Activated CD4-positive, alpha-beta T cell treated with anti-CD3 and anti-CD28 coated beads, Interleukin-10, Interleukin-2, amounts not matched to agents 100 ng/mL and 50 ng/mL, durations not matched to agents 16 hours and 8 hours (primary cell): ENCODE results near the gene CYB561D1.
A peak's percentile ranks its signal among the peaks of the same experiment; 100 is the strongest.

Experiments
- DNase-seq: peaks from one replicate; pipeline ENCODE4 v3.0.0-alpha.2; 2020

CYB561D1 gene

DNA sequence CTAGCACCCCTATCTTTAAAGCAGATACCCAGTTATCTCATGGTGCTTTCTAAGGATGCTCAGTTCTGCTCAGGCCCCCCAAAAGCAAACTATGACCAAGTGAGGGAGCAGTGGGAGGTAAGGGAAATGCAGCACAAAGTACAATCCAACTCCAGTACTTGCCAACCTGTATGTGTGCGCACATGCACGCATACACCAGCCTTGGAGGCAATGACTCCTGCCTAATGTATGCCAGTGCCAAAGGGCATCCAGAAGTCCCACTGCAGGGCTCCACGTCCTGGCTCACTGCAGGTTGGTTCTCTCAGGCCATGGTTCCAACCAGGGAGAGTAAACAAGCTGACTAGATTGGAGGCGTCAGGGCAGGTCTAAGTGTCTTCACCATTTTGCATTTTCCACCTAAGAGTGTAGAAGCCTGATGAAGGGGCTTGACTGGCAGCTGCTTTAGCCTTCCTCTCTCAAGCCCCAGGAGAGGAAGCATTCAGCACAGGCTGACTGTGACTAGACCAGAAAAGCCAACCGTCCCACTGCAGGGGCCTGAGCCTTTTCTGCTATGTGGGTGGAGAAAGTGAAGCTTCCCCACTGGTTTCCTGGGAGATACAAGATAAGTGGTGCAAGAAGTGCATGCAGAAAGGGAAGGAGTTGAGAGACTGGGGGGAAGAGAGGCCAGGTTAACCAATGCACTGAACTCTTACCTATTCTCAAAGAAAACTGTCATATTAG is 7.9 kb downstream of the CYB561D1 start:
- no peak for DNase-seq

DNA sequence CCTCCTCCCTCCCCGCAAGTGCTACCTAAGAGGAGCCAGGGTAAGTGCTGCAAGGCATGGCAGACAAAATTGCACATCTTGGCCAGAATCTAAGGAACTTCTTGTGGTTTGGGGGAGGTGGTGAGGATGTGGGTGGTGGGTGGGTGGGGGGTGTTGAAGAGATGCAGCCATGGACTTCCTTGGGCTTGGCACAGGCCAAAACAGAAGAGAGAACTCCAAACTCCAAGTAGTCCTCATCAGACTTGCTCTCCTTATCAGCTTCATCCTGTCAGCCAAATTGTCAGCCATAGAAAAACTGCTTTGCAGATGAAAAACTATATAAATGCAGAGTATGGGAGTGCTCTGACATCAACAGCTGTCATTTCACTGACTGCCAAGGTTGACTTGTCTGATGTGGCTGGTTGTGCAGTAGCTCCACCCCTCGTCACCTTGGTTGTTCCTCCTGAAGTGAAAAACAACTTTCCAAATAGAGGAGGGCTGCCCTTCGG is 8.5 kb downstream of the CYB561D1 start:
- DNase-seq, result peak; percentile 21

DNA sequence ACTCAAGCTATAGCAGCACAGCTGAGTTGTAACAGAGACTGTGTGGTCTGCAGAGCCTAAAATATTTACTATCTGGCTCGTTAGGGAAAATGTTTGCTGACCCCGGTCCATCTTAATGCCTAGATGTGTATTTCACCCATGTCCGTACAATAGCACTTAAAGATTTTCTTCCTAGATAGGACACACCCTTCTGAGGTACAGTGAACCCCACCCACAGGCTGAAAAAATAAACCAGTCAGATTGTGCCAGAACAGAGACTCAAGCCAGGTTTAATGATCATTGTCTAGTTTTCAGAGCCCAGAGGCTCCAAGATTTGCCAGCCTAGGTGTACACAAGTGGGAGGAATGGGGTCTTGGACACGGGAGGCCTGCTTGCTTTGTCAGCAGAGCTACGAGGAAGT is 10.0 kb downstream of the CYB561D1 start:
- no peak for DNase-seq

DNA sequence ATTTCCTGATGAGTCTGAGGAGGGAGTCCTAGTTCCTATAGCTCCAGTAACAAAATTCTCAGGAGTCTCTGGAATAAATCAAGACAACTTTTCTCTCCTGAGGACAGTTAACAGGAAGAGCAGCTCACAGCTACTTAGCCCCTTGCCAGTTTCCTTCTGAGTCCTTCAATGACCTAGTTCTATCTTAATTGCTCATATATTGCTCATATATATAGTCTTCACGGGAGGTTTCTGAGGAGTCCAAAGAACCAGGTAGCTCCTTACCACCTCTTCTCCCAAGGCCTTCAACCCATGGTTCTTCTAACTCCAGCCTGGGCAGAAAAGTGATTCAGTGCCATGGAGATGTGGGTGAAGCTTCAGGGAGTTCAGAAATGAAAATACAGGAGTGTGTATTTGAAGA is 11.1 kb downstream of the CYB561D1 start:
- DNase-seq, result no peak

DNA sequence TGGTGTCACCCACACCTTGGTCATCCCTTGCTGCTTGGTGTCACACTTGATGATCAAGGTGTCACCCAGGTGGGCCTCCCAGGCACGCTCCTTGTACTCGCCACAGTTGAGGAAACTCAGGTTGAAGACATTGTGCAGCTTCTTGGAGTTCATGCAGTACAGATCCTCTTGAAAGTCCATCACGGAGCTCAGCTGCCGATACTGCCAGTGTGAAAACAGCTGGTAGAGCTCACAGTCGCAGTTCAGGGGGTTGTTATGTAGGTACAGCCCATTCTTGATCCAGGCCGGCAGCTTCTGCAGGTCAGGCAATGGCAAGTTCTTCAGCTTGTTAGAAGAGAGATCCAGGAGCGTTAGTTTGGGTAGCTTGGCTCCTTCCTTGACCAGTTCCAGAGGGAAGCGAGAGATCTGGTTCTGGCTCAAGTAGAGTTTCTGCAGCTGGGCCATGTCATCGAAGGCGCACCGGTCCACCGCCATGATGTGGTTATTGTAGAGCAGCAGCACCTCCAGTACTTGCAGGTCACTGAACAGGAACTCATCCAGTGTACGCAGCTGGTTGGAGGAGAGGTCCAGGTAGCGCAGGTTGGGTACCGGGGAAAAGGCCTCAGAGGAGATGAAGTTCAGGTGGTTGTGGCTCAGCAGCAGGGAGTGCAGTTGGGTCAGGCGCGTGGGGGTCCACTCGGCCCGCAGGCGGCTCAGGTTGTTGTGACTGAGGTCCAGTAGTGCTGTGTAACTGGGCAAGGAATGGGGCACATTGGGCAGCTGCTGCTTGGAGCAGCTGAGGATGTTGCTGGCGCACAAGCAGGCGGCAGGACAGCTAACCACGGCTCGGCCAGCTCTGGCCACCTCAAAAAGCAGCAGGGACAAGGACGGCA is 14.3 kb downstream of the CYB561D1 start:
- DNase-seq, result no peak

DNA sequence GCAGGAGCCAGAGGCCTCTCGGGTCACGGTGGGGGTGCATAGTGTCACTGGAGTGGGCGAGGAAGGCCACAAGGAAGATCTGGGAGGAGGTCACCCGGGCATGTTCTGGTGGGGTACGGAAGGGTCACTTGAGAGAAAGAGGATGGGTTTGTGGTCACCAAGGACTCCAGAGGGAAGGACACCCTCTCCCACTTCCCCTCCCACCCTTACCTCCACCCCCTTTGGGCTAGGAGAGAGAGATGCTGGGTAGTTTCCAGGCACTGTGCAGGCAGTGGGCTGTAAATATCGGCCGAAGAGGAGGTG is 14.9 kb downstream of the CYB561D1 start:
- DNase-seq, result no peak

DNA sequence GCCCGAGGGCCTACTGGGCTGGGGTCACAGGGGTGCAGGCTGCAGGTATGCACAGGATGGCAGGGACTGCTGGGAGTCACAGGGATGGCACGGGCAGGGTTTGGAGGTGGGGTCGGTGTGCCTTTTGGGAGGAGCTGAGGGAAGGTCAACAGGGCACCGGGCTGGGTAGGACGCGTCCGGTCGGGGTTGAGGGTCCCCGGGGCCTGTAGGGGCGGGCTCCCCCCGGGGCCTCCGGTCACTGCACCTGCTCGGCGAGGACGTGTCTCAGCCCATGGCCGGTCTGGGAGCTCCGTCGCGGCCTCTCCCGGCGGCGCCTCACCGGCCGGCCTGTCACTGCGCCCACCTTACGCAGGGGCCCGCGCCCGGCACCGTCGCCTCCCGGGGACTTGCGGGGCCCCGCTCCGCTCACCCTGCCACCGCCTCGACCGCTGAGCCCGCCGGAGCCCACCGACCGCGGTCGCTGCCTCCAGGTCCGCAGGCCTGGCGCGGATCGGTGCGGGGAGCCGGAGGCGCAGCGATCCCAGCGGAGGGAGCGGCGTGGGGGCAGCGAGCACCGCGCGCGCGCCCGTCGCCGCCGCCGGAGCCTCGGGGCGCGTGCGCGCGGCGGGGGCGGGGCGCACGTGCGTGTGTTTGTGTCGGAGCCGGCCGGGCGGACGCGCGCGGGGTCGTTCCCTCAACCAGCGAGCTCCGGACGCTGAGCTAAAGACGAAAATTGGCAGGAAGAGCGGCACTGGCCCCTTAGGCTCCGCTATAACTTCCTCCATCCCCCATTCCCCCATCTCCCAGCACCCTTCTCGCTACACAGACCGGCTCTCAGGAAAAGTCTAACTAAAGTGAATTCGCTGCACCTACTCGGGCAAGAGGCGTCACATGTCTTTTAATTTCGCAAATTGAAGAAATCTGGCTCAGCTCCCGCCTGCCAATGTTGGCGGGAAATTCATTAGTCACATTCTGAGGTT is 15.6 kb downstream of the CYB561D1 start, which contains the start of gene AMIGO1:
AMIGO1 (minus strand) TSS at position 552 of the 959 bp plus-strand sequence. CDS start 815 bp downstream, outside the sequence.
- peak; percentile 54 for DNase-seq

DNA sequence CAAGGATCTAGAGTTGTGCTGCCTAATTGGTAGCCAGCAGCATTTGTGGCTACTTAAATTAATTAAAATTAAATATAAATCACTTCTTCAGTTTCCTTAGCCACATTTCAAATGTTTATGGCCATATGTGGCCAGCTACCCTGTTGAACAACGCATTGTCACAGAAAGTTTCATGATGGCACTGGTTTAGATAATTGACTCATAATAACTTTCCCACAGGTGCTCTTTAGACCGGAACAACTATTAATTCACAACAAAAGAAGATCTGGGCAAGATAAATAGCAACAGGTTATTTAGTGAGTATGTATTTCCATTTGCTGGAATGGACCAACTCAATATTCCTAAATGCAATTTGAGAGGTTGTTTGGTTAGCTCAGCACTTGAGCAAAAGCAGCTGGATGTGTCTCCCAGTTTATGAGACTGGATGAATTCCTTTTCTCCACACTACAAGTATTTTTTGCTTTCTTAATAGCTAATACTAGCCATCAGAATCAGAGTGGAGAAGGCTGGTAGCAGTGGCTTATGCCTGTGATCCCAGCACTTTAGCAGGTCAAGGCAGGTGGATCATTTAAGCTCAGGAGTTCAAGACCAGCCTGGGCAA is 19.3 kb downstream of the CYB561D1 start:
- no peak for DNase-seq

DNA sequence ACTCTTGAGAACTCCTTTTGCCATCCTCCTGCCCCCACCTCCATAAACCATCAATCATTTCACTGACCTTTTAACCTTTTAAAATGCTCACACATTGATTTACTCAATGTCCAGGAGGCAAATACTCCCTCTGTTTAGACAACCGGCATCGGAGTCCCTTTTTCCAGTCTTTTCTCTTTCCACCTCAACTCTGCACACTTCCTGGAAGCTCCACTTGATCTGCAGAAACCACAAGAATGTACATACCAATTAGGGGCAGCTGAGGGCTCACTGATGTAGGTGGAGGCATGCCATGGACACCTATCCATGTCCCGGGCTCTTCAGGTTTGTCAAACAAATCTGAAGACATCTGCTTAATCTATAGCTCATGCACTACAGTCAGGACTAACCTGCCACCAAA is 21.0 kb downstream of the CYB561D1 start:
- no peak for DNase-seq

DNA sequence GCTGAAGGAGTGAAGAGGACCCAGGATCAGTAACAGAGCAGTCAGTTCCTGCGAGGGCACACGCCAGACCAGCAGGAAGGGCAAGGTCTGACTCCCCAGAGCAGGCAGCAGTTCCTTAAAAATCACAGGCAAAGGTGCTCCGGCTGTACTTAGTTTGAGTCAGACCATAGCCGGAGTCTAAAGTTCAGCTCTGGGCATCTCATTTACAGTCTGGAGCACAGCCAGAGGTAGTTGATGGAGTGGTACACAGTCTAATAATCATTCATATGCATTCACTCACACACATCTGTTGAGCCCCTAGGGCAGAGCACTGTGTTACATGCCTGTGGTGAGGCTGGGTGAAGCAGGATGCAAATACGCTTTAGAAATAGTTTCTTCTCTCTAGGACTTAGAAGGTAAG is 23.0 kb downstream of the CYB561D1 start:
- no peak for DNase-seq

DNA sequence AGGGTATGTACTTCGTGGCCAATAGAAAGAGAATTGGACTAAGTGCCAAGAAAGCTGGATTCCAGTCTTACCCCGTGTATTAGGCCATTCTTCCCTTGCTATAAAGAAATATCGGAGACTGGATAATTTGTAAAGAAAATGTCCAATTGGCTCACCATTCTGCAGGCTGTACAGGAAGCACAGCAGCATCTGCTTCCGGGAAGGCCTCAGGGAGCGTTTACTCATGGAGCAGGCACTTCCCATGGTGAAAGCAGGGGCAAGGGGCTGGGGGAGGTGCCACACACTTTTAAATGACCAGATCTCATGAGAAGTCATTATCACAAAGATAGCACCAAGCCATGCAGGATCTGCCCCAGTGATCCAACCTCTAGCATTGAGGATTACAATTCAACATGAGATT is 23.4 kb downstream of the CYB561D1 start:
- no peak for DNase-seq

DNA sequence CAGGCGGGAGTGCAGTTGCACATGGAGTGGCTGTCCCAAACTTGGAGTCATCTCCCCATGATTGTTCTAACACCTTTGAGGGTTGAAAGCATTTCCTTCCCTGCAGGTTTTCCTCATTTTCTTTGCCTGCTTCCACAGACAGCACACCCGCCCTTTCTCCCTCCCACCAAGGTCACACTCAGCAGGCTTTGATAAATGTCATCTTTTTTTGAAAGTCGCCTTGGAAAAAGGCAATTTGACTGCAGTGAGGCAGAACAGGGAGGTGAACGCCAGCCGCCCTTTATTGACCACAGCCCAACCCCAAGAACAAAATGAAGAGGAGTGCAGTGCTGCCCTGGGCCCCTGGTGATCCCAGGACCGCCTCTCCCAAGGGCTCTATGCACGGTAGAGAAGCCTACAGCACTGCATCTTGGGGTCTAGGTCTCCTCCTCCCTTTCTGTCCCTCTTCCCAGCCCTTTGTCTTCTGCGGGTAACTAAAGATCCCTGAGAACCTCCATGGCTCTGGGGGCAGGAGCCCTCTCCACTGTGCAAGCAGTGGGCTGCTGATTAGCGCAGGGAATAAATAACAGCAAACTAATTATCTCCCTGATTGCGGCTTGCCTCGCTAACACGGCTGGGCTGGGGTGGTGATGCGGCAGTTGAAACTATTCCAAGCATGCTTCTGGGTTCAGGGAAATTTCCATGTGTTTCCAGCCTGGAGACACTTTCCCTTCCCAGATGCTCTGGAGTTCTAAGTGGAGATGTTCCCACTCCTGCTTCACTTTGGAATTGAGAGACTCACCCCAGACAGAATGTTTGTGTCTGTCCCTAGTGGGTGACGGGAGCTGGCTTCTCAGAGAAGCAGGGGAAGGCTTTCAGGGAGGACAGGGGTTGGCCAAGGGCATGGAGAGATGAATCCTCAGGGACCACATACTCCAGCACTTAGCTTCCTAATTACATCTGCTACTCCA is 27.4 kb downstream of the CYB561D1 start:
- no peak for DNase-seq

DNA sequence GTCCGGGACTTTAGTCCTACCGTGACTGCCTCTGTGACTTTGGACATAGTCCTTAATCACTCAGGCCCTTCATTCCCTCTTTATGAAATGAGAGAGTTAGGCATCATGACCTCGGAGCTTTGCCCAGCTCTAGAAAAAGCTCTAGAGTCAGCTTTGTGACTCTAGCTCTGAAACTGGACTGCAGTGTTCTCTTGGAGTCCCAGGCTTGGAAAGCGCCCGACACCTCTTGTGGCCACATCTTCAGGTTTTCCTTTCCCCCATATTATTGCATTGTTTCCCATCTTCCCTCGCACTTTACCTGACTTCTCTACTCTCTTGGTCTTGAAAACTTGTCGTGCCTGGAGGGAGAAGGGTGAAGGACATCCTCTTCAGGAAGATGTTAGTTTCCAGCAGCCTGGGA is 28.1 kb downstream of the CYB561D1 start:
- no peak for DNase-seq

DNA sequence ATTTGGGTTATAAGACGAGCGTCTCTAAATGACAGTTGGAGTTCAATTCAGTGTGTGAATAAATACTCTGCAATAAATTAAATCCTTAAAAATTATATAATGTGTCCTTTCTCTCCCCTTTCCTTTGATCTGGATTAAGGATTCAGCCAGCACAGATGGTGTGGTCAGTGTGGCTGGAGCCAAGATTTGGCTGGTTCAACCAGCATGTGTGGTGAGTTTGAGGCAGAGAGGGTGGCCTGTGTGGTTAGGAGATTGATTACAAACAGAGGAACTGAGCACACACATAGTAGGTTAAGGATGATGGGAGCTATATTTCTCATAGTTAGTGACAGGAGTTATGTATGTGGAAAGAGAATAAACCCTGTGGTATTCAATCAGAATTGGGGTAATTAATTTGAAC is 29.8 kb downstream of the CYB561D1 start:
- no peak for DNase-seq

DNA sequence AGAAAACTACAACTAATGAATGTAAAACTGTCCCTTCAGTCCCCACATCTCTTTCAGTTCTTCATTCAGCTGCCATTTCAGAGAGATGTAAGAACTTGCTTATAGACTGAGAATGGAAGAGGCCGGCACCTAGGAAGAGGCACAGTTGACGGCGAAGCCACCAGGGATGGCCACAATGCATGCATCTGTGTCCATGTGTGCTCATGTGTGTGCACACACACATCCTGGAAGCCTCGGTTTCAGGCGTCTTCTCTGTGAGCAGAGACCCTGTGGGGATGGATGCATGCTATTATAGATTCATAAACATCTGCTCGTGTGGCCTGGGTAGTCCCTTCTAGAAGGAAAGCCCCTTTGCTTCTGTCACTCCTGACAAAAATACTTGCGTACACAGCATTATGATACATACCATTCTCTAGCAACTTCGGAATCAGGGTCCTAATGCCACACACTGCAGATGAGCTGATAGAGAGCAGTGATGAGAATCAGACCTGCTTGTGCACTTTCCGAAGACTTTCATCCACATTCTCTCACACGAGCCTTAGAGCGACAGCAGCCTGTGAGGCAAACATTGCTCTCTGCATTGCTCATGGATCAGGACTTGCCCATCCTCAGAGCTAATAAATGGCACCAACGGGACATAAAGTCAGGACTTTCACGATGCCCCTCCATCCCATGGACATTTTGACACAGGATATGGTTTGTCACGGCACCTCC is 33.4 kb downstream of the CYB561D1 start:
- DNase-seq, result no peak

DNA sequence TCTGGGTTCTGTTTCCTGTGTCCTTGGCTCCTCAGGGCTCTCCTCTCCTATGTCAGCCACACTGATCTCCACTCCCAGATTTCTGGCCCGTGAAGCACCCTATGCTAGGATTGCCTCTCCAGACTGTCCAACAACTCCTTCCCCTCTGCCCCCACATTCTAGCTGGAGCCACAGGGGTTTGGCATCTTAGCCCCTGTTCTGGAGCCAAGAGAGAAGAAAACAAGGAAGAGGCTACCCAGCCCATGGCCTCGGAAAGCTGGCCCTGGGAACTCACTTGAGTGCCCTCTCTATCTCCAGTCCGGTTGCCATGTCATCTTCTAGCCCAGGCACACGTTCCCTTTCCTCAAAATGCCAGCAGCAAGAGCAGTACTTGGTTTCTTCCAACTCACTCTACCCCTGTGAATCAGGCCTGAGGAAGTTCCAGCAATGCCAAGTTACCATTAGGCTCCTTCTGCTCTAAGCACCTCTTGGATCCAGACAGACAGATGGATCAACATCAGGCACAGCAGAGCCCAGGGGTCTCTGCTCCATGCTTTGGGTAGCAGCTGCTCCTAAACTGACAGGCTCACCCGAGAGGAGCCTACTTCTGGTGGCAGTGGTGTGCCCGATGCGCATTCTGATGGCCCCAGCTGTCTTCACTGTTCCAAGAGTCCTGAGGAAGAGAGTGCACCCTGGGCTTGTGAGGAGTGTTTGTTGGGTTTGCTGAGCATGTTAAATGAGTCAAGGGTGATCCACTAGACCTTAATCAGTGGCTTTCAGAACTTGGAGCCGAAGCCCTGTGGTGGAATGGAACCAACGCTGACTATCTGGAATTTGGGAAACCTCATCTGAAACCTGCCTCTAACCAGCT is 34.2 kb downstream of the CYB561D1 start:
- no peak for DNase-seq

DNA sequence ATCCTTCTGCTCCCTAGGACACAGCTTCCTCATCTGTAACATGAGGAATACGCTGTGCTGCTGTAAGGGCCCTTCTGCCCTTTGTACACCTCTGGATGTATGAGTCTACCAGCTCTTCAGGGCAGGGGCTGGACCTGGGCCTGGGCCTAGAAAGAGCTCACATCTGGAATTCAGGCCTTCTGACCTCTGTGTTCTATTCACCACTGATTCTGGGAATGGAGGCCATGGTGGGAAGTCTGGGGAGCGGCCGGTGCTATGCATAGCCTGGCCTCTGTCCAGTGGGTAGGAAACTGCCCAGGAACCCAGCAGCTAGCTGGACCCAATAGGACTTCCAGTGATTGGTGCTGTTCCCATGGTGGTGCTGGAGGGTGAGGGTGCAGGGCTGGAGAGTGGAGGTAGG is 34.8 kb downstream of the CYB561D1 start:
- no peak for DNase-seq

DNA sequence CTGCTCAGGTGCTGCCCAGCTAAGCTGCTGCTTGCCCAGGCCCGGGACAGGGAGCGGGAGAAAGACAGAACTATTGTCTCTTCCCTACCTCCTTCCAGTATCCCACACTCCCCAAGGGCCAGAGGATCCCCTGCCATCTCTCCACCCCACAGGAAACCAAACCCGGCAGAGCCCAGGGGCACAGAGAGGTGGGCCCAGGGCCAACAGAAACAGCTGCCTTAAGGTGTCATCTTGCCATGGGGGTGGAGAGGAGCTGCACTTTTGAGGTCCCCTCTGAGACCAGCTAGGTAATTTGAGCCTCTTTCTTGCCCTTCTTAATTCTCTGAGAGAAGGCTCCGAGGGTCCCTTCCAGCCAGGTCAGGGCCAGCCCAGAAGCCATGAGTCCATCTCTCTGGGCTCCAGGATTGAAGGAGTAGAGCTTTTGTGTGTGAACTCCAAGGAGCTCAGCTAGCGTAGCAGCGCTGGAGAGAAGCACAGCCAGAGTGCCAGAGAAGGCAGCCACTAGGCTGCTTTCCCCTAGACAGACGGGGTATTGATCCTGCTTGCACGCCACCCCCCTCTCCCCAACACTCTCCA is 36.1 kb downstream of the CYB561D1 start:
- DNase-seq, result no peak

DNA sequence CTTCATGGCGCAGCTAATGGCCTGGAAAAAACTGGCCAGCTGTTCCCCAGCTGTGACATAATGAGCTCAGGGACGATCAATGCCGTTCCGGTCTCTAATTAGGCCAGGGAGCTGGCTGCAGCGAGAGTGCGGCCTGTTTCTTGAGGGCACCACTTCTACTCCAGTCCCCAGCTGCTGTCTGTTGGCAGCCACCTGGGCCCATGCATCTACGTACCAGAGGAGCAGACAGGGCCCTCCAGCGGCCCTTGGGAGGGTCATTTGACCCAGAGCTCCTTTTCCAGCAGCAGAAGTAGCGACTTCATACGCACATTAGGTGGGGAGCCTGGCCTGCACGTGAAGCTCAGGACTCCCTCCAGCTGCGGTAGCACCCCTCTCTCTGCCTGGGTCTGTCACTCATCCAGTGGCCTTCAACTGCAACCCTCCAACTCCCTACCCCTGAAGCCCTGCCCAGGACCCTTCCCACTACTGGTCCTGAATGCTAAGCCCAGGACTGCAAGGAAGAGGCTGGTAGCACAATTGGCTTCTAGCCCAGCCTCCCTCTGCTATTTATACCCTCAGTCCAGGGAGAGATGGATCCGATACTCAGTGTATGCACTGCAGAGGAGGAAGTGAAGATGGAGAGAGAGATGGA is 36.7 kb downstream of the CYB561D1 start:
- no peak for DNase-seq
